ENCODE results near the gene ASPRV1.

GRCh38 chr2:69943000-69943842 lies 18.2 kb downstream of the ASPRV1 start:
- TF ChIP-seq CTCF (IDR thresholded peaks at IDR 0.05) (no peak), E2F5 (CRISPR knock-in tag; IDR thresholded peaks at IDR 0.05) (no peak), USF2 (CRISPR knock-in tag; IDR thresholded peaks at IDR 0.05) (no peak), ELF4 (CRISPR knock-in tag; IDR thresholded peaks at IDR 0.05; ENCODE audit: low read depth) (no peak), ZNF512 (CRISPR knock-in tag; IDR thresholded peaks at IDR 0.05; ENCODE audit: borderline replicate concordance) (no peak), MLX (CRISPR knock-in tag; IDR thresholded peaks at IDR 0.05) (no peak), MAX (CRISPR knock-in tag; IDR thresholded peaks at IDR 0.05) (no peak), ESRRA (CRISPR knock-in tag; IDR thresholded peaks at IDR 0.05; ENCODE audit: borderline replicate concordance) (no peak), IRF1 (CRISPR knock-in tag; IDR thresholded peaks at IDR 0.05) (no peak)
